ENCODE results near the gene PUS1.

PUS1 gene

GRCh38 chr12:131994589-131994988 lies 65.5 kb downstream of the PUS1 start:
- no peak for TF ChIP-seq CTCF (conservative IDR thresholded peaks at IDR 0.05; ENCODE audit: low read depth, low read length)
- DNase-seq (ENCODE audit: low read depth): no peak
- no peak overlapping the region for H3K4me3 ChIP-seq (ENCODE audit: low read length)

Measured in retinal pigment epithelial cell (primary cell).